GM18507 (cell line): ENCODE results near the gene MRPS27.

ENCODE experiments used
- DNase-seq: peaks from one replicate; pipeline ENCODE4 v3.0.0; 2011; ENCODE audit warnings: low read depth; ENCODE audit not compliant: insufficient read length; ENCODE audit errors: extremely low spot score
- FAIRE-seq: peaks from 2 replicates; lab custom pipeline; 2011; peaks lifted over from hg19 to GRCh38; lab: Jason Lieb, UNC

Gene MRPS27

GRCh38 chr5:72241346-72242003 is 78.6 kb downstream of the MRPS27 start:
- no peak for FAIRE-seq
- no peak for DNase-seq

- no peak for FAIRE-seq
- DNase-seq: no peak
These were observed 81.2 kb downstream of the MRPS27 start for GRCh38 chr5:72238712-72239445.

- no peak for FAIRE-seq
- DNase-seq: no peak
These were observed 82.2 kb downstream of the MRPS27 start for GRCh38 chr5:72237879-72238278.

DNA sequence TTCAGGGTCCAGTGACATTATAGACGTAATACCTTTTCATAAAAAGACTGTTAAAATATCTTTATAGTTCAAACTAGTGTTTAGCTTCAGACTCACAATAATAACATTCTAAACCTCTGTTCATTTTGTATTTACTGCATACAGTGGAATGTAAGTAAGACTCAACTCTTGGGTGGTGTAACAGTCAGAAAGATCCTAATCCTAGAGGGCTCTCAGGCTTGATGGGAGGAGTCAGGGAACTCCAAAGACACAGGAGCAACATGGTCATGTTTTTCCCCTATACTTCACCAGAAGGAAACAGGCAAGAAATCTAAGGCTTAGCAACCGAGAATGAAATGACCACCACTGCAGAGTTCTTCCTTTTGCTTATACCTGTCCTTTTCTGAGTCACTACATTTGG is 82.6 kb downstream of the MRPS27 start:
- no peak for DNase-seq

GRCh38 chr5:72235725-72236124 is 84.3 kb downstream of the MRPS27 start:
- FAIRE-seq (no peak), DNase-seq (no peak)

More for the DNA sequence above, 82.6 kb downstream of the MRPS27 start:
- FAIRE-seq: no peak

GRCh38 chr5:72234868-72235267 is 85.2 kb downstream of the MRPS27 start:
- FAIRE-seq: no peak
- no peak for DNase-seq

GRCh38 chr5:72234265-72234700 is 85.8 kb downstream of the MRPS27 start:
- DNase-seq: peak; percentile 25
- peak; percentile 83 for FAIRE-seq

- DNase-seq (no peak), FAIRE-seq (no peak)
These were observed 86.2 kb downstream of the MRPS27 start for GRCh38 chr5:72233835-72234234.

DNA sequence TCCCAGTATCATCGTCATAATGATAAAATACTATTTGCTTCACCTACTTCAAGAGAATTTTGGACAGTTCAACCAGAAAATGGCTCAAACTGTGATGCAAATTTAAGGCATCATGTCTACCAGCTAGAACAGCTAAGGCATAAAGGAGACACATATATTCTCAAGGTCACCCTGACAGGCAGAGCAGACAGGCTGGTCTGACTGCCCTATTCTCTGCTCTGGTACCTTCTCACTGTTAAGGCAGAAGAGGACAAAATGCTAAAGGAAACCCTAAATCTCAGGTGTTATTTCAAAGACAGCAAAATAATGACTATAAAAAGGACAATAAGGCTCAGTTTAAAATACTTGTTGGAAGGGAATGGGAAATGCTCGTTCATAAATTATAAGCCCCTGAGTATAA is 87.2 kb downstream of the MRPS27 start:
- peak; percentile 31 for FAIRE-seq
- no peak for DNase-seq

- DNase-seq (no peak), FAIRE-seq (peak; percentile 63)
These were observed 87.9 kb downstream of the MRPS27 start for GRCh38 chr5:72231991-72232703.

- DNase-seq: no peak
- FAIRE-seq: no peak
These were observed 91.1 kb downstream of the MRPS27 start for GRCh38 chr5:72228960-72229359.

- FAIRE-seq (no peak), DNase-seq (no peak)
These were observed 93.1 kb downstream of the MRPS27 start for GRCh38 chr5:72226950-72227349.

DNA sequence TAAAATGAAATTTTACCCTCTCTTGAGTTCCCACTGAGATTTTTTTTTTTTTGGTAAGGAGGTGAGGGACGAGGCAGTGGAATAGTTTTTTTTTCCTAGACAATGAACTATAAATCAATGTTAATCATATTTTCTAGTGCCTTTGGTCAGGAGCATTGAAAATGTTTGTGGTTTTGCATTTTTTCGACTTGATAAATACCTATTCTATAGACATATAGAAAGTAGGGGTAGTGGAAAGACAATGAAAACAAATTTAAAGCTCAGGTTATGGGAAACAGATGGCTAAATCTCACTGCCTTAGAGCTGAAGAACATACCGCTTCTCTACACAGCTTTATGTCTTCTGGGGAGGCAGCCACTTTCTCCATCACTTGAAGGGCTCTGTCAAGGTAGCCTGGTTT is 94.3 kb downstream of the MRPS27 start:
- no peak for FAIRE-seq
- DNase-seq: no peak

- DNase-seq: no peak
- no peak for FAIRE-seq
These were observed 95.0 kb downstream of the MRPS27 start for GRCh38 chr5:72224946-72225463.

GRCh38 chr5:72223371-72223770 is 96.7 kb downstream of the MRPS27 start:
- FAIRE-seq (no peak), DNase-seq (no peak)

- FAIRE-seq: no peak
- no peak for DNase-seq
These were observed 97.5 kb downstream of the MRPS27 start for GRCh38 chr5:72222521-72222920.

DNA sequence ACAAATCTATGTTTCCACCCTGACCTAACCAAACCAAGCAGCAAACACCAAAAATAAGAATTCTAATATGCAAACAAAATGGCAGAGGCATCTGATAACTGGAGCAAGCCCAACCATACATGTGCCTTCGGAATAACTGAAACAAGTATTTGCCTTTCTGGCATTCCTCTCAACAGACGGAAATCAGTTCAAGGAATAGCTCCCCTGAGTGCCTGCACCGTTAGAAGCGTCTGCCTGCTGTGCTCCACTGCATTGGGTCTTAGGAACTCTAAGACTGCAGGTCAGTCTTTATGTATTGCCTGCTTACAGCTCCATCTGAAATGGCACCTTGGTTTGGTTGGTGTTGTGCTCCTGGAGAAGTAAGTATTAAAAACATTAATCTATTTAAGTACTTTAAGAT is 98.5 kb downstream of the MRPS27 start:
- no peak for FAIRE-seq
- DNase-seq: no peak

DNA sequence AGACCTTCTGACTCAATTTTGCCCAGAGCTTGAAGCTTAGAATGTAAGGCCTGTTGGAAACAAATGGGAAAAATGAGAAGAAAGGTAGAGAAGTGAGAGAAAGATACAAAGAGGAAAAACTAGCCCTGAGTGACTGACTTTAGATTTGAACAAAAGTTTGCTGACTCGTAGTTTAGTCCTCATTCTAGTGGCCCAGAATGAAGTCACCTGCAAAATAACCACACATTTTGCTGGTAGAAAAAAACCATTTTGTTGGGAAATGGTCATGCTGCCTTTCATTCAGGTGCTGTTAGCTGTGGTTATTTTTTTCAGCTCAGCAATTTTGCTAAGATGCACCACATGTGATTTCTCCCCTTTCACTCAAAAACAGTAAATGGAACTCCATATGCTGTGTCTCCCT is 98.9 kb downstream of the MRPS27 start:
- FAIRE-seq (no peak), DNase-seq (no peak)

- FAIRE-seq: no peak
- DNase-seq: no peak
These were observed 103.3 kb downstream of the MRPS27 start for GRCh38 chr5:72216756-72217155.

DNA sequence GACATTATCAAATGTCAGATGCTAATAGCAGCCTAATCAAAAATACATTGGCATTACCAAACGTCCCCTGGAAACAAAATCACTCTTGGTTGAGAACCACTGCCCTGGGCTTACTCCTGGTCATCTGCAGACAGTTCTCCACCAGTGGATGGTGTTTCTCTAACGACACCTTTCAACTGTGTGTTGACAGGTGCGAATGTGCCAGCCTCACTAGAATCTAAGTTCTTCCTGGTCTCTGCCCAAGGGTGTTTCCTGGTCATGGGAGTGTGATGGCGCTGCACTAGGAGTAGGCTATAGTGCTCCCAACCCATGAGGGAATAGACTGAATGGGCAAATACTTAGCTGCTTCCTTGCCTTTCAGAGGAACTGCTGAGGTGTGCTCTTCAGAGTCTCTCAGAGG is 105.9 kb downstream of the MRPS27 start:
- no peak for DNase-seq
- FAIRE-seq: no peak
